NCI-H2196 (cell line): ENCODE data around the gene TAS2R16.

ENCODE experiments used
- DNase-seq: peaks from one replicate; lab custom pipeline; 2025; ENCODE audit not compliant: unreplicated experiment; lab: John Stamatoyannopoulos, UW

TAS2R16 gene, protein sequence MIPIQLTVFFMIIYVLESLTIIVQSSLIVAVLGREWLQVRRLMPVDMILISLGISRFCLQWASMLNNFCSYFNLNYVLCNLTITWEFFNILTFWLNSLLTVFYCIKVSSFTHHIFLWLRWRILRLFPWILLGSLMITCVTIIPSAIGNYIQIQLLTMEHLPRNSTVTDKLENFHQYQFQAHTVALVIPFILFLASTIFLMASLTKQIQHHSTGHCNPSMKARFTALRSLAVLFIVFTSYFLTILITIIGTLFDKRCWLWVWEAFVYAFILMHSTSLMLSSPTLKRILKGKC

DNA sequence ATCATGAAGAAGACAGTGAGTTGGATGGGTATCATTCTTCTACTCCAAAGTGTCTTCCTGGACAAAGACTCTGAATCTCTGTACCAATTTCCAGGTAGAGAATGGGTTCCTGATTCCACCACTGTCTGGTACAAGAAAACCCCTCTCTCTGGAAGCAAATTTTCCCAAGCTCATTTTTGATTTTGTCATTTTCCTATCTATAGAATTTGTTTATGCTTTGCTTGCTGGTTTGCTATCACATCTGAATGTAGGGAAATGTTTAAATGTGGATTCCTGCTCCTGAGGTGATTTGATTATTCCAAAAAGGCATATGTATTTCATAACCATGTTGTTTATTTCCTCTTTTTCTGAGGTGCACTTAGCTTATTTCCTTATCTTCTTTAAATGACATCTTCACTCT lies at the start of gene TAS2R16:
Gene TAS2R16, minus strand, starts transcription at position 101 of the 400 bp plus-strand sequence. Its CDS starts 66 bp downstream, at position 35.
- no peak for DNase-seq

DNA sequence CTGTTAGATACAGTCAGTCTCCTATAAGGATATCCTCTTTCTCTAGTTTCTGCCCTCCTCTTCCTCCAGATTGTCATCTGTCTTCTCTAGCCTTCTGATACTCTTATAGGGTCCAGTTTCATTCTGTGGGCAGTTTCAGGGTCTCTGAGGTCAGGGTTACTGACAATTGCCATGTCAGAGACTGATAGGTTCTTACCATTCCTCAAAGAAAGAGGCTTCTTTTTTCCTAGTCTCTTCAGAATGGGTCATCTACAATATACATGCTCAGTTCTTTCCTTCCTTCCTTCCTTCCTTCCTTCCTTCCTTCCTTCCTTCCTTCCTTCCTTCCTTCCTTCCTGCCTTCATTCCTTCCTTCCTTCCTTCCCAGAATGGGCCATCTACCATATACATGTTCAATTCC lies 48.1 kb upstream of the TAS2R16 start:
- DNase-seq: no peak

DNA sequence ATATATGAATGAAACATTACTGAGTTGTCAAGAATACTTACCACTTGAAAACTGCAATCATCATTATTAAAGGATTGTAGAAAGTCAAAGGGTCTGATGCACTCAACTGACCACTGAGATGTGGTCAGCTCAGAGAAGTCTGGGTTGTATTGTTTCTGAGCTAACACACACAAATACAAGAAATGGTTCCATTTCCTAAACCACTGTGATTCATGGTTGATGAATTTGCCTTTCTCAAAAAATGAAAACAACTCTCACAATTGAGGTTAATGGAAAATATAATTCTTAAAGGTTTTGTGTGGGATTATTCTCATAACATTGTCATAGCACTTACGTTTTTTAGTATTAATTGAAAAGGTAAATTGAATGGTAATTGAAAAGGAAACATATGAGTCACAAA lies 45.6 kb upstream of the TAS2R16 start:
- DNase-seq: no peak

DNA sequence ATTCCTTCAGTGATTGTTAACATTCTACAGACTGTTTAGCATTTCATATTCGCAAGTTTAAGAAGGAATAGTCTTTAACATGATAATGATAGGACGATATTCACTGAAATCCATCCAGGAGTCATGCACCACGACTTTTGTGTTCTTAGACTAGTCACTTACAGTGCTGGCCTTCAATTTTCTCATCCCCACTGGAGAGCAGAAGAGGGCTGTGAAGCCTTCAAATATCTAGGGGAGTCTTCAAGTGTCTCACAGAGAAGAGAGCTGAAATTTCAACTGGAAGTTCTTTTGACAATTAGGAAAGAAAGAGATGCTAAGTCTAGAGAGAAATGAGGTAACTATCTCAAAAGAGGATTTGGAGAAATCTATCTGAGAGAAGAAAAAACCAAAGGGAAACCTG lies 43.8 kb upstream of the TAS2R16 start:
- no peak for DNase-seq

DNA sequence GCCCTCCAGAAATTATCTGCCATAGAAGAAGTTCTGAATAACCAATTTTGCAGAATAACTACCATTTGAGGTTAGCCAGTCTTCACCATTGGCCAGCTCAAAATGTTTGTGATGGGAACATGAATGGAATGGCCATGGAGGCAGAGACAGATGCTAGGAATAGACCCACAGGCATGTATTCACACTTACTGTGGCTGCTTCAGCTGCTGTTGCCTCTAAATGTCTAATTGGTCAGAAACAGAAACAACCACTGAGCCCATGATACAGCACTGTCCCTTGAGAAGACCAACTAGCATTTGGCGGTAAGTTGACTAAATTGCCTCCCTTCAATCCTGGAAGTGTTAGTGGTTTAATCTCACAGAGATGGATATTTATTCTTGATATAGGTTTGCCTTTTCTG lies 38.6 kb upstream of the TAS2R16 start:
- no peak for DNase-seq

DNA sequence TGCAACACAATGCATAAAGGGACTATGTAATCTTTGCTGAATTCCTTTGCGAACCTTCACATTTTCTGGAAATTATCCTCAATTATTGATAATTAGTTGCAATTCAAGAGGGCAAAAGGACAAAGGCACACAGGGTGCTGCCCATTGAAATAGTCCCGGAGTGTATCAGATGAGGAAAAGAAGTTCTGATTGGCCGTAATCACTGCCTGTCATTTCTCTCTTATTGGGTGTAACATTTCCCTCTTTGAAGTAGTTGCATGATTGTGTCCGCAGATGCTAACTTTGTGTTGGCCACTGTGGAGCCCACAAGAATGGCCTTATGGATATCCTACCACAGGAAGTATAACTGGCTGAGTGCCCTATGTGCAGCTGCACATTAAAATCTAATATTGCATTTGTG lies 35.1 kb upstream of the TAS2R16 start:
- DNase-seq: no peak

DNA sequence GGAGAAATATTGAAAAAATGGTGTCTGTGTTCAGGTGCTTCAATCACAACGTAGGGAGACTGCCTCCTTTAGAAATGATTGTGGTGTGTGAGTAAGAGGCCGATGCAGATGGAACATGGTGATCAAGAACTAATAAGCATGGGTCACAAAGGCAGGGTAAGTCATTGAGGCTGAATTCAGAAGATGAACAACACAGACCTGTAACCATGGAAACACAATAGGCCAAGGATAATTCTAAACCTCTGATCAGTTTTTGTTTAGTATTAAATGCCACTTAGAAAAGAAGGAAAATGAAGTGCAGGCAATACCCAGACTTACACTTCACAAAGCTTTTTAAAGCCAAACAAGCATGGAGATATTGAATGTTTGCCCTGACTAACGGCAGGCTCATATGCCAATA lies 32.8 kb upstream of the TAS2R16 start:
- no peak for DNase-seq

DNA sequence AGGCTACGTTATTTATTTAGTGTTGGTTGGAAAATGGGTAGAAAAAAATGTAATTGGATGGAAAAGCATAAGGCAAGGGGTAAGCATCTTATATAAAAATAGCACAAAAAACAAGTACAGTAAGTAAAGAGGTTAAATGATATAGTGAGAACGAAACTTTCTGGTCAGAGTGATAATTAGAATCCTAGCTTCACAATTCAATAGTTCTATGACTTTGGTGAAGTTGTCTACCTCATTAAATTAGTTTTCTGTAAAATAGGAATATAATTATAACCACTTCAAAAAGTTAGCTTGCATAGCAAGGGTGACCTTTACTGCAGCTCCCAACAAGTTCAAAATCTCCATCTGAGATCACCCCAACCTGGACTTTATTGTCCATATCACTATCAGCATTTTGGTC lies 30.8 kb upstream of the TAS2R16 start:
- no peak for DNase-seq

DNA sequence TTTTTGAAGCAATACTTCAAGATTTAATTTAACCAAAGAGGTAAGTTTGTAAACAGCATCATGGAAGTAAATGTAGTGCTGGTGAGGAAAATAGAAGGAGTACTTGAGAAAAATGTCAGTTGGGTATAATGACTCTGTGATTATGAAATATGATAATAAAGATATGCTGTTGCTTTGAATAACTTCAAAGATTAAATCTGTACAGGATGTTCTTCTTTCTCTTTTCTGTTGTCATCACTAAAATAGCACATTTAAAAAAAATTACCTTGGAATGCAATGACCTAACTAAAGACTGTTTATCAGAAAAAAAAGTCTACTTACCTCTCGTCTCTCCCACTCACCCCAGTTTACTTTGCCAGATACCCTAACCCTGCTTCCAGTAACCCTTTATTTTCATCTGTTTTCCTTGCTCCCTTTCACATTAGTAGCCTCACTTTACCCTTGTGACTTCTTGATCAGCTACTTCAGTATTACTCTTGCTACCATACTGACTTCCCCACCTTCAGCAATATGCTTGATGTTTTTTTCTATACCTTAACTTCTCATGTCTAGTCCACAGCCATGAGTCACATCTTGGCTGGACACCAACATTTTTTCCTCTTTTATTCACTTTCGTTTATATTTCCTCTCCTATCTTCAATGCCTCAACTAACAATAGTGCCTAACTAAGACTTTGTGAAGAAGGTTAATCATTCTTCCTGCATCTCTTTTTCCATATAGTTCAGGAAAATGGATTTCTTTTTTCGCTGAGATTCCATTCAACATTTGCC lies 29.7 kb upstream of the TAS2R16 start:
- DNase-seq: no peak

DNA sequence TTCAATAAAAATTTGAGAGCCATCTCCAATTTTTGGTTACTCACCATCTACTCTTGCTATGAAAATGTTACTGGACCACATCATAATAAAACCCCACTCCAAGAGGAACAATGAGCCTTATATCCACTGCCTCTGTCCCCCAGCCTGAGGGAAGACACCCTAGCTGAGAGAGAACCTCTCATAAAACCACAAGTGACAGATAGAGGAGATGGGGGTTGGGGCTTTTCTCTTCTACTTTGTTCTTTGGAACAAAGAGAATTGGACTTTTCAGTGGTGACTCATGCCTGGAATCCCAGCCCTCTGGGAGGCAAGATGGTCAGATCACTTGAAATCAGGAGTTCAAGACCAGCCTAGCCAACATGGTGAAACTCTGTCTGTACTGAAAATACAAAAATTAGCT lies 27.6 kb upstream of the TAS2R16 start:
- no peak for DNase-seq

DNA sequence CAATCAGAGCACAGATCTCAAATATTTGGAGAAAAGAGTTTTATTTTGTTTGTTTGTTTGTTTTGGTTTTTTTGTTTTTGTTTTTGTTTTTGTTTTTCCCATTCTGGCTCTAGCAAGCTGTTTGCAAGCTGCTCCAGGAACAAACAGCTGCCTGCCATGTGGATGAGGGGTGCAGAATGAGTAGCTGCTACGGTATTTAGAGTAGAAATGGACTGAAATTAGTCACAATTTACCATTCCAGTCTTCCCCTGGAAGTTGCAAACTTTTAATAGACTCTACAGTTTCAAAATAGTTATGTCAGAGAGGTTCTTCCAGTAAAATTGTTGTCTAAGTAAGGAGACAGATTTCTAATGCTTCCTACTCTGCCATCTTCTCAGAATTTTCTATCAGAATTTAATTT lies 27.1 kb upstream of the TAS2R16 start:
- DNase-seq: no peak

DNA sequence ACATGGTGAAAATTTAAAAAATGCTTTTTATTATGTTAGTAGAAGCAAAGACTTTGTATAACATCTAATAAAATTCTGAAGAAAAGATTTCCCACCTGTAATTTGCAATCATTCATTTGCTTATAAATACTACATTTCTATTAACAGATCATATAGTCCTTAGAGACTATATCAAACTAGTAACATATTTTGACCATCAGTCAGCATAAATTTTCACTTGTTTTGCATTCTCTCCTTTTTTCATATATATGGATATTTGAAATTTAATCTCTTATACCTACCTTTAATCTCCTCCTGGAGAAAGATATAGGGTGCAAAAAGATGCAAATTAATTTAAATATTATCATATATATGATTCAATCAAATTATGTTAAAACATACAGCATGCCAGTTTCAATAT lies 16.9 kb upstream of the TAS2R16 start:
- DNase-seq: no peak

DNA sequence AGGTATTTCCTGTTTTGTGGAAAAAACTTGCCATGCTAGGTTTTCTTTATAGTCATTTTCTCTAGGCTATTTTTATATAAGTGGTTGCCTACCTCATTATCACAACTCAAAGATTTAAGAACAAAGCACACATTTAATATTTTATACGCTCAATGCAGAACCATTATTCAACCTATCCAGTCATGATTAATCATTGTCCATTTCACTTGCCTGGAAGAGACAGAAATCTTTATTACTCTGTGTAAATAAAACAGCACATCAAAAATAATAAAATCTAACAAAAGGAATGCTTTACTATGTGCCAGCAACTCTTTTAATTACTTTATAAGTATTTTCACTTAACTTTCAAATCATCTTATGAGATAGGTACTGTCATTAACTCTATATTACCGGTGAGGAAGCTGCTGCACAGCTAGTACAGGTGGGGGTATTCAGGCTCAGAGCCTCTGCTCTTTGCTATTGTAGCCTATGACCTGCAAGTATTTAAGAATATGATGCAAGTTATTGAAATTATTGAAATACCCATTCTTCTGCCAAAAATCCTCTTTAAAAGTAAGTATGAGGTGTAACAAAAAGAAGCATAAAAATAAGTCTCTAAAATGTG lies 16.4 kb upstream of the TAS2R16 start:
- no peak for DNase-seq

DNA sequence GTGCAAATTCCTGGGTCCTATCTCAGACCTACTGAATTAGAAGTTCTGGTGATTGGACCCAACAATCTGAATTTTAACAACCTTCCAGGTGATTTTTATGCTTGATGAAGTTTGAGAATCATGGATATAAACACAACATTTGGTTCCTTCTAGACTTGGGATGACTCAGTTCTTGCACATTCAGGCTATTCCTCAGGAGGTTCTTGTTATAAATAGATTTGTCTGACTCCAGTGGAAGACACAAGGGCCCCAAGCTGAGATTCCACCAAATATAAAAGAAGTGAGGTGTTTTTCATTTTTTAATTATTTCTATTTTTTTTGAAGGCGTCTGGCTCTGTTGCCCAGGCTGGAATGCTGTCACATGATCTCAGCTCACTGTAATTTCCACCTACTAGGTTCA lies 9.4 kb upstream of the TAS2R16 start:
- no peak for DNase-seq

DNA sequence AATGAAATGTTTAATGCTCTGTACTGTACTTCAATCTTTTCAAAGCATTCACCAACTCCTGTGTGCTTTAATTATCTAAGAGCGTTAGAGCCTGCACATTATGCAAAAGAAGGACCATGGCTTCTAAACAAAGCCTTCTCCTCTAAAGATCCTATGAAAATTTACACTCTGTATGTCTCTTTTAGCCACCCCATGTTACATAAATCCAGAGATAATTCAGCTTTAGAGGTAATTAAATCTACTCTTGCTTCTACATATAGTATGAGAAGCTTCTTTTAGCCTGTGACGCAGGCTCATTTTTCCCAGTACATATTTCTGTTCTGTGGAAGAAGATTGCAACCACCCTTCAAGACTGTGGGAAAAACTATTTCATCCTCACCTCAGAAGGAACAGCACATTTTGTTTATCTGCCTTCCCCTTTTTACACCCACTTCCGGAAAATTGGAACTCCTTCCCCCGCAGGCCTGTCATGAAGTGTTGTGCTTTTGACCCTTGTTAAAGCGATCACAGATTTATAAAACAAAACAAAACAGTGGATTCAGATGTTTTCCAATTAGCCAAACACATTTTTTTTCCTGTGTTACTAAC lies 8.1 kb upstream of the TAS2R16 start:
- DNase-seq: no peak

DNA sequence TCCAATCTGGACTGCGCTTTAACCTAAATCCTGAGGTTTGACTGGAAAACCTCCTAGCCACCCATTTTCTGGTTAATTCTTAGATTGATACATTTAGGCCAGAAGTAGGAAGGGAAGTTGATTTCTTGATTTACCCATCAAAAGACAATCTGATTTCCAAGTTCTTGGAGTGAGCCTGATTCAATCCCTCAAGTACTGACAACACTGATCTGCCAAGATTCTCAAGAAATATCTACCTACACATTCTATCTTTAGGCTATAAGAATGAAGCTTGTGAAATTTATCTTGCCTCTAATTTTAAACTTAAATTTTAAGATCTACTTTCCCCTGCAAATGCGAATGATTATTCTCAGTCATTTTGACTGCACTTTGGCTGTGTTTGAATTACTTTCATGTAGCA lies 5.9 kb downstream of the TAS2R16 start:
- no peak for DNase-seq

DNA sequence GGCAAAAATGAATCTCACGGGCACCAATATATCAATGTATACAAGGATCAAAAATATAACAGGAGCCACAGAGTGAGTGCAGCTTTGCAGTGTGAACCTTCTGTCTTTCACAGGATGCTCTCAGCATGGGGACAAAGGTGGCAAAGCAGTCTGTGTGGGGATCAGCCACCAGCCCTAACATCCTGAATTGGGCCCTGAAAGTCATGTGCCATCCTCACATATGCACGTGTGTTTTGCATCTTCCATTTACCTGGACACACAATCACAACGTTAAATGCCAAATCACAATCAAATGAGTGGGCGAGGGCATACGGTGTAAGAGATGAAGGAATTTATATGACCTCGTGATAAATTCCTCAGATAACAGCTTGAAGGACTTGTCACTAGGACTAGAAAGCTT lies 6.5 kb downstream of the TAS2R16 start:
- no peak for DNase-seq

DNA sequence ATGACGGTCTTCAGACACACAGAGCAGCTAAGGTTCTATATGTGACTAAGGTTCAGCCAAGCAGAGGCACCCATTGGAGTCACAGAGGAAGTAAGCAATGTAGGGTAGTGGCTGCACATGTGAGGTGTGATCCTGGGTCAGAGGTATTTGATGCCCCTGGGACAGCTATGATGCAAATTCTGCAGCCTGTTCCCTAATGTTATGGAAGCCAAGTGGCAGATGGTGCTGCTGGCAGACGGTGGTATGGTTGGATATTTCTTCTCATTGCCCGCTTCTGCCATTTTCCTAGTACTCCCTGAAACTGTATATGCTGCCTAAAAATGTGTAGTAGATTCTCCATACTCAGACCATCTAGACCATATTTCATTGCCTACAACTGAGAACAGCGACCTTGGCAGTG lies 7.2 kb downstream of the TAS2R16 start:
- no peak for DNase-seq

DNA sequence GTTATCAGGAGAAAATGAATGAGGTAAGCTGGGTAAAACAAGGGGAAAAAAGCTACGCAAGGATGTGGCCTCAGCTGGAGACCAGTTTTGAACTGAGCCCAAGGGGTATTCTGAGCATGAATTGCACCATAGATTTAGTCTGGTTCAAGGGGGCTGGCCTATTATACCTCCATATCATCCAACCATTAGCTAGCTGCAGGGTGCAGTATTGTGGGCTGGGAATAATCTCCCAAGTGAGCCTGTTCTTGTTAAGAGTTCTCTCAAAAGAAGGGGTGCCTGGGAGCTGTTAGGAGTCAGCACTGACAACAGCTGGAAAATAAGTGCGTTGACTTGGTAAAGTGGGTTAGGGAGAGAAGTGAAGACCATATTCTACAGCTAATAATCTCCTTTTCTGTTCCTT lies 8.0 kb downstream of the TAS2R16 start:
- no peak for DNase-seq

DNA sequence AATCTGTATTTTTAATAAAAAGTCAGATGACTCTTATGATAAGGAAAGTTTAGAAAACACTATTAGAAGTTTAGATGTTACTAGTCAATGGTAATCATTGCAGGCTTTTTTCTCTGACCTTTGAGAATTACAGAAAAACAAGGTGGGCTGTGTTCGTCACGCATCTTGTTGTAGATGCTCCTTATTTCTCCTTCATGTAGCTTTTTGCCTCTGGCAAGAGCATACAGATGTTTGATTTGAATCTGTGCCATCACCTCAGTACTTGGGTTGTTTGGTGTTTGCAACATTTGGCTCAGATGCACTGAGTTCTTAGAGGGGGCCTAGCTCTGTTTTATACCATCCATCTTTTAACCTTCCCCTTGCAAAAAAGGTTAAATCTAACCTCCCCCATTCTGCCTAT lies 11.5 kb downstream of the TAS2R16 start:
- DNase-seq: no peak

DNA sequence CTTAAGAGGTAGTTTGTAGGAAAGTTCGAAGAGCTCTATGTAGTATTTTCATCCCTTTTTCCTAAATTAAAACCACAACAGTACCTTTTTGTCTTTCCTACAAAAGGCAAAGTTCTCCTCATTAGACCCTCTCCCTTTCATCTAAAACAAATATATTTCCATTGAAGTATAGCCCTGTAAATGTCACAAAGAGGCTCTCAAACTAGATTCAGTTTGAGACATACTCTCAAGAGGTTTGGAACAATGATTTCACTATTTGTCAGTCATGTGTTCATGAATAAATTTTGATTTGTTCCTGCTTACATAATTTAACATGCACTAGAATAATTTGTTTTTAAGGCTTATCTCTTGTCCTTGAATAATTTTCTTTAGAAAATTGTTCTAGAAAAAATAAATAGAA lies 12.2 kb downstream of the TAS2R16 start:
- no peak for DNase-seq

DNA sequence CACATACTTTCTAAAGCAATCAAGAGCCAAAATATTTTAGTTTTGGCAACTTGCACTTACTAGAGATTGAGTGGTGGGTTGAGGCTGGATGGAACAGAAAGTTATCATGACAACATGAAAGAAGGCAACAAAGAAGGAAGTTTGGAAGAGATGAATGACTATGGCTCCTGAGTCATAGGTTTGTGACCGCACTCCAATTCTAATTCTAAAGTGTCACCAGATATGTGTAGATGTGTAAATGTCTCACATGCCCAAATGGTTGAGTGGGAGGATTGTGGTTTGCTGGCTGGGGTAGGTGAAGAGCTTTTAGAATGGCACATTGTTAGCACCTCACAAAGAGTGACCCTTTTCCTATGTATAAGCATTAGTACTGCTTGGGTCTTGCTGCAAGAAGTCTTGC lies 20.2 kb downstream of the TAS2R16 start:
- no peak for DNase-seq
